HepG2 (cell line): ENCODE results near the gene PDZD4. TPM values are rescaled to one million over a fixed set of nuclear protein-coding genes. Genes with fewer than 3 reads are reported as not detected.

Source experiments
- ATAC-seq: fragments of 200-7000 bp; cut with Tn5 transposase; 3 replicates; pipeline ENCODE4 v1.9.1; 2020; ENCODE audit warnings: mild to moderate bottlenecking, moderate library complexity
- BruUV-seq: library from RNA; stranded (reverse); fragments of 400-500 nt; replicated peaks from 2 replicates; lab custom pipeline; 2021; lab: Mats Ljungman, UMichigan
- CTCF ChIA-PET: fragments of 300-600 bp; formaldehyde crosslinking; extraction: SDS; loops from one replicate; lab custom pipeline; 2021; ENCODE audit warnings: low total read pairs, inconsistent platforms, low intra/inter-chr PET ratio; lab: Yijun Ruan, JAX
- POLR2A ChIA-PET: fragments of 350-600 bp; sonication (Branson Sonifier 250); formaldehyde crosslinking; loops from one replicate; lab custom pipeline; 2020; ENCODE audit warnings: antibody characterized with exemption, inconsistent platforms; lab: Yijun Ruan, JAX
- DNase-seq: peaks from one replicate; pipeline ENCODE4 v3.0.0-alpha.2; 2015; ENCODE audit warnings: low spot score
- FAIRE-seq: peaks from 3 replicates; lab custom pipeline; 2011; peaks lifted over from hg19 to GRCh38; lab: Jason Lieb, UNC
- H2AFZ ChIP-seq: one replicate; pipeline ENCODE4 v1.6.1; 2011; ENCODE audit warnings: low read length, inconsistent platforms
- H3K27ac ChIP-seq: fragments of 300-600 bp; 3 replicates; pipeline ENCODE4 v1.8.0; 2011; ENCODE audit warnings: mixed run types, mild to moderate bottlenecking, mixed read lengths, low read length, inconsistent platforms; ENCODE audit not compliant: insufficient read depth; ENCODE audit errors: extremely low read length
- H3K27me3 ChIP-seq, 2 experiments: fragments of 200-600 bp in 1 of 2; 2 replicates in 1 of 2; 3 replicates in 1 of 2; pipeline versions ENCODE4 v1.6.0 to v1.8.0; 2011; ENCODE audit warnings: low read length in 2 of 2, mild to moderate bottlenecking in 2 of 2, moderate library complexity in 2 of 2, inconsistent platforms in 1 of 2; ENCODE audit not compliant: insufficient read depth in 2 of 2, control insufficient read depth in 1 of 2
- H3K36me3 ChIP-seq, 2 experiments: fragments of 200-600 bp in 1 of 2; replicated peaks in 1 of 2; 2 replicates in 1 of 2; 3 replicates in 1 of 2; pipeline versions ENCODE4 v1.5.1 to v1.8.0; 2011; ENCODE audit warnings: low read length in 2 of 2, inconsistent platforms in 1 of 2; ENCODE audit not compliant: insufficient read depth in 2 of 2, control insufficient read depth in 1 of 2
- H3K4me1 ChIP-seq: 2 replicates; pipeline ENCODE4 v1.5.1; 2012; ENCODE audit warnings: low read length, inconsistent platforms; ENCODE audit not compliant: insufficient read depth
- H3K4me2 ChIP-seq: 2 replicates; pipeline ENCODE4 v1.6.0; 2011; ENCODE audit warnings: low read depth, low read length, inconsistent platforms
- H3K4me3 ChIP-seq, 3 experiments: fragments of 200-600 bp in 1 of 3; sonication (generic), shearing (Covaris generic) in 1 of 3; replicated peaks in 1 of 3; 2 replicates each; pipeline ENCODE4 v1.5.1; 2011 to 2016; ENCODE audit warnings: low read length in 3 of 3, inconsistent platforms in 2 of 3, low read depth in 2 of 3, mild to moderate bottlenecking in 2 of 3, control low read depth in 1 of 3, mixed read lengths in 1 of 3; ENCODE audit not compliant: insufficient read depth in 1 of 3
- H3K79me2 ChIP-seq: one replicate; pipeline ENCODE4 v1.6.1; 2011; ENCODE audit warnings: low read length, inconsistent platforms; ENCODE audit not compliant: insufficient read depth
- H3K9ac ChIP-seq: 2 replicates; pipeline ENCODE4 v1.6.0; 2011; ENCODE audit warnings: mild to moderate bottlenecking, low read depth, low read length, inconsistent platforms; ENCODE audit not compliant: insufficient read depth
- H3K9me3 ChIP-seq: 2 replicates; pipeline ENCODE4 v1.5.1; 2012; ENCODE audit warnings: mild to moderate bottlenecking, low read length
- H4K20me1 ChIP-seq: 2 replicates; pipeline ENCODE4 v1.6.0; 2011; ENCODE audit warnings: inconsistent platforms, mild to moderate bottlenecking, low read length, moderate library complexity; ENCODE audit not compliant: insufficient read depth
- KDM5B ChIP-seq: sonication (generic); formaldehyde crosslinking; IDR thresholded peaks from 2 replicates; pipeline ENCODE4 v1.4.0; 2020; ENCODE audit warnings: missing genetic modification reagents, mild to moderate bottlenecking, borderline replicate concordance
- MLX ChIP-seq: IDR thresholded peaks from 2 replicates; pipeline ENCODE4 v1.6.1; 2016
- NCOA1 ChIP-seq: sonication (generic); formaldehyde crosslinking; IDR thresholded peaks from 2 replicates; pipeline ENCODE4 v1.9.0; 2021; ENCODE audit warnings: missing genetic modification reagents
- PRDM4 ChIP-seq: sonication (generic); formaldehyde crosslinking; IDR thresholded peaks from 2 replicates; pipeline ENCODE4 v1.9.0; 2021; ENCODE audit warnings: missing genetic modification reagents, borderline replicate concordance
- REPIN1 ChIP-seq: sonication (generic); formaldehyde crosslinking; IDR thresholded peaks from 2 replicates; pipeline ENCODE4 v1.8.0; 2022; ENCODE audit warnings: missing genetic modification reagents, low read depth, mild to moderate bottlenecking, borderline replicate concordance
- TP53 ChIP-seq: sonication (generic); formaldehyde crosslinking; conservative IDR thresholded peaks from 2 replicates; pipeline ENCODE4 v1.4.0; 2020; ENCODE audit warnings: missing genetic modification reagents
- ZNF564 ChIP-seq: sonication (generic); formaldehyde crosslinking; IDR thresholded peaks from 2 replicates; pipeline ENCODE4 v1.8.1; 2023; ENCODE audit warnings: mild to moderate bottlenecking, missing genetic modification reagents
- ZNF792 ChIP-seq: IDR thresholded peaks from 2 replicates; pipeline ENCODE4 v1.6.1; 2016
- WGBS: methylation state at CpG from one replicate; pipeline ENCODE4 v1.1.6; 2017; ENCODE audit warnings: low lambda C conversion rate; 5-methylcytosine and 5-hydroxymethylcytosine counted together
- in situ Hi-C: cut with HindIII; loops from 2 replicates; pipeline ENCODE4 v1.10.0; 2017; ENCODE audit warnings: low pct_unique_long_range_greater_than_20kb; ENCODE audit not compliant: extremely low pct_ligation_motif_present
- intact Hi-C: fragments of 100-400 bp; cut with micrococcal nuclease; formaldehyde crosslinking; loops from one replicate; pipeline ENCODE4 v1.10.0; 2022; ENCODE audit not compliant: unreplicated experiment
- polyA plus RNA-seq, 8 experiments: library from polyadenylated mRNA; depleted of rRNA in 3 of 8; stranded (reverse) in 7 of 8; unstranded in 1 of 8; fragments of >200 nt; fragmentation: Illumina TruSeq in 4 of 8; extraction: Trizol in 4 of 8; gene quantifications; 2 replicates each; pipeline versions ENCODE4 v1.2.1 to v1.2.3, GENCODE V29; 2011 to 2016; ENCODE audit warnings: low read depth in 4 of 8, missing spikeins in 1 of 8, mixed read lengths in 1 of 8; ENCODE audit not compliant: insufficient read depth in 1 of 8
- total RNA-seq, 5 experiments: library from RNA; depleted of rRNA; stranded (reverse); fragments of >200 nt; fragmentation: Illumina TruSeq; extraction: Trizol; gene quantifications; 2 replicates each; pipeline ENCODE4 v1.2.3, GENCODE V29; 2016; ENCODE audit warnings: low read depth in 1 of 5
- TF ChIP-seq, protein P1 (sequence below): sonication (generic); formaldehyde crosslinking; IDR thresholded peaks from 2 replicates; pipeline ENCODE4 v1.5.0; 2020; ENCODE audit warnings: missing genetic modification reagents
- TF ChIP-seq, protein P2 (sequence below): sonication (generic); IDR thresholded peaks from 2 replicates; pipeline ENCODE4 v1.6.1; 2016; ENCODE audit warnings: low read depth, borderline replicate concordance
- TF ChIP-seq, protein P3 (sequence below): IDR thresholded peaks from 2 replicates; pipeline ENCODE4 v1.6.1; 2018; ENCODE audit warnings: missing genetic modification reagents
- TF ChIP-seq, protein P4 (sequence below): sonication (generic); formaldehyde crosslinking; IDR thresholded peaks from 2 replicates; pipeline ENCODE4 v1.4.0; 2020; ENCODE audit warnings: mild to moderate bottlenecking, missing genetic modification reagents, borderline replicate concordance

PDZD4 gene
- total and polyA plus RNA-seq, 2 of the 13 experiments (the other 11 are each of a cell fraction or from before 2014, with no cell fraction given), result not detected

GRCh38 chrX:153877571-153878261 is 47.4 kb upstream of the PDZD4 start:
- H3K27me3 ChIP-seq, result no peaks in the 10 kb centered on the region
- intact Hi-C loops (no loop called here), in situ Hi-C loops (no loop called here)
- no peak overlapping the region for H3K27ac ChIP-seq
- no TSS peak for BruUV-seq
- no peaks in the 10 kb centered on the region for H4K20me1 ChIP-seq
- FAIRE-seq (no peak), DNase-seq (no peak), ATAC-seq (no peak)
- POLR2A ChIA-PET, result no interaction called here
- no peak overlapping the region for H2AFZ ChIP-seq
- H3K4me3 ChIP-seq, result no peak overlapping the region
- 73% methylated on average over 2 of the region's 8 CpGs for WGBS
- CTCF ChIA-PET, result no interaction called here
- H3K79me2 ChIP-seq, result no peaks in the 10 kb centered on the region
- H3K36me3 ChIP-seq, result no peaks in the 10 kb centered on the region
- no peaks in the 10 kb centered on the region for H3K9me3 ChIP-seq
- no peak overlapping the region for H3K9ac ChIP-seq
- no peak overlapping the region for H3K4me2 ChIP-seq
- H3K4me1 ChIP-seq, result peaks cover 47% of the 10 kb centered on the region
- no peak for TF ChIP-seq REPIN1 (CRISPR knock-in tag)
- TF ChIP-seq ZNF792 (CRISPR knock-in tag), result no peak
- TF ChIP-seq KDM5B, result no peak
- TF ChIP-seq MLX, result no peak
- no peak for TF ChIP-seq ZNF564
- TF ChIP-seq, protein P1, sequence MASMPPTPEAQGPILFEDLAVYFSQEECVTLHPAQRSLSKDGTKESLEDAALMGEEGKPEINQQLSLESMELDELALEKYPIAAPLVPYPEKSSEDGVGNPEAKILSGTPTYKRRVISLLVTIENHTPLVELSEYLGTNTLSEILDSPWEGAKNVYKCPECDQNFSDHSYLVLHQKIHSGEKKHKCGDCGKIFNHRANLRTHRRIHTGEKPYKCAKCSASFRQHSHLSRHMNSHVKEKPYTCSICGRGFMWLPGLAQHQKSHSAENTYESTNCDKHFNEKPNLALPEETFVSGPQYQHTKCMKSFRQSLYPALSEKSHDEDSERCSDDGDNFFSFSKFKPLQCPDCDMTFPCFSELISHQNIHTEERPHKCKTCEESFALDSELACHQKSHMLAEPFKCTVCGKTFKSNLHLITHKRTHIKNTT (CRISPR knock-in tag), result no peak
- TF ChIP-seq PRDM4 (CRISPR knock-in tag), result no peak
- TF ChIP-seq, protein P2, sequence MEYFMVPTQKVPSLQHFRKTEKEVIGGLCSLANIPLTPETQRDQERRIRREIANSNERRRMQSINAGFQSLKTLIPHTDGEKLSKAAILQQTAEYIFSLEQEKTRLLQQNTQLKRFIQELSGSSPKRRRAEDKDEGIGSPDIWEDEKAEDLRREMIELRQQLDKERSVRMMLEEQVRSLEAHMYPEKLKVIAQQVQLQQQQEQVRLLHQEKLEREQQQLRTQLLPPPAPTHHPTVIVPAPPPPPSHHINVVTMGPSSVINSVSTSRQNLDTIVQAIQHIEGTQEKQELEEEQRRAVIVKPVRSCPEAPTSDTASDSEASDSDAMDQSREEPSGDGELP, result no peak
- TF ChIP-seq, protein P3, sequence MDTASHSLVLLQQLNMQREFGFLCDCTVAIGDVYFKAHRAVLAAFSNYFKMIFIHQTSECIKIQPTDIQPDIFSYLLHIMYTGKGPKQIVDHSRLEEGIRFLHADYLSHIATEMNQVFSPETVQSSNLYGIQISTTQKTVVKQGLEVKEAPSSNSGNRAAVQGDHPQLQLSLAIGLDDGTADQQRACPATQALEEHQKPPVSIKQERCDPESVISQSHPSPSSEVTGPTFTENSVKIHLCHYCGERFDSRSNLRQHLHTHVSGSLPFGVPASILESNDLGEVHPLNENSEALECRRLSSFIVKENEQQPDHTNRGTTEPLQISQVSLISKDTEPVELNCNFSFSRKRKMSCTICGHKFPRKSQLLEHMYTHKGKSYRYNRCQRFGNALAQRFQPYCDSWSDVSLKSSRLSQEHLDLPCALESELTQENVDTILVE (CRISPR knock-in tag), result no peak
- TF ChIP-seq TP53 (CRISPR knock-in tag), result no peak
- no peak for TF ChIP-seq NCOA1 (CRISPR knock-in tag)
- TF ChIP-seq, protein P4, sequence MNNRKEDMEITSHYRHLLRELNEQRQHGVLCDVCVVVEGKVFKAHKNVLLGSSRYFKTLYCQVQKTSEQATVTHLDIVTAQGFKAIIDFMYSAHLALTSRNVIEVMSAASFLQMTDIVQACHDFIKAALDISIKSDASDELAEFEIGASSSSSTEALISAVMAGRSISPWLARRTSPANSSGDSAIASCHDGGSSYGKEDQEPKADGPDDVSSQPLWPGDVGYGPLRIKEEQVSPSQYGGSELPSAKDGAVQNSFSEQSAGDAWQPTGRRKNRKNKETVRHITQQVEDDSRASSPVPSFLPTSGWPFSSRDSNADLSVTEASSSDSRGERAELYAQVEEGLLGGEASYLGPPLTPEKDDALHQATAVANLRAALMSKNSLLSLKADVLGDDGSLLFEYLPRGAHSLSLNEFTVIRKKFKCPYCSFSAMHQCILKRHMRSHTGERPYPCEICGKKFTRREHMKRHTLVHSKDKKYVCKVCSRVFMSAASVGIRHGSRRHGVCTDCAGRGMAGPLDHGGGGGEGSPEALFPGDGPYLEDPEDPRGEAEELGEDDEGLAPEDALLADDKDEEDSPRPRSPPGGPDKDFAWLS (CRISPR knock-in tag), result no peak
